Measurements from ENCODE around the gene HOXB5.

HOXB5 gene

DNA sequence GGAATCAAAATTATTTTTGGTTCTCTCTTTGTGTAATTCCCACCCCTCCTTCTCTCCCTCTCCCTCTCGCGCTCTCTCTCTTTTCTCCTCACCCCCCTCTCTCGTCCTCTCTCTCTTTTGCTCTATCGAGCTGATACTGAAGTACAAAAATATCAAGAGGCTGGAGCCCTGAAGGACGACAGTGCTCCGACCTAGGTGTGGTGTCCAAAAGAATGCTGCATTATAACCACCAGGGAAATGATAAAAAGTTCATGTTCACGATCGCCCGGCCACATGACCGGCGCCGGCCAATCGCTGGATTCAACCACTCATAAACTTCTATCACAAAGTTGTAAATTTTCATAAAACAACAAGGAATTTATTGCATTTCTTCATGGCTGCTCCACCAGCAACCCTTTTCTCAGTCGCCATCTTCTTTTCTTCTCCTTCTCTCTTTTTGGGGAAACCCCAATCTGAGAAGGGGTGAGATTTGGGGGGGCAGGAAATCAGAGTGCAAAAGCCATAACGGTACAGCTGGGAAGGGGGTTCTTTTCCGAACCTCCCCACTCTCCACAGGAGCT lies 11.3 kb upstream of the HOXB5 start, which contains the start of gene HOXB6:
TSS of gene HOXB6 (minus strand) at position 217 of the 560 bp plus-strand sequence. CDS start 6,836 bp downstream, outside the sequence.
- WGBS = under 1% methylated on average over 13 of the region's 16 CpGs
- H3K4ac ChIP-seq (ENCODE audit: low read depth in 1 of 2, low read length in 2 of 2) = peak within 1 kb of the TSS; percentile 61 to 99
- peak within 1 kb of the TSS; percentile 71 for H4K91ac ChIP-seq (ENCODE audit: low read length)
- peak within 1 kb of the TSS; percentile 95 for H3K27ac ChIP-seq (ENCODE audit: low read length, poor library complexity, severe bottlenecking)
- H3K14ac ChIP-seq (ENCODE audit: low read length in 2 of 2) = peak within 1 kb of the TSS; percentile 76 to 96
- H3K4me3 ChIP-seq (ENCODE audit: insufficient read depth in 1 of 2, low read depth in 1 of 2, low read length in 2 of 2) = peak within 1 kb of the TSS; percentile 63 to 92
- peaks cover 28% of the 10 kb centered on the region for H3K4me1 ChIP-seq (ENCODE audit: control insufficient read depth, insufficient read depth, low read depth, low read length)
- H2BK5ac ChIP-seq (ENCODE audit: low read depth, low read length, poor library complexity, severe bottlenecking) = peak within 1 kb of the TSS; percentile 69
- no peaks in the 10 kb centered on the region for H3K9me3 ChIP-seq (ENCODE audit: control insufficient read depth, low read length)
- peak within 1 kb of the TSS; percentile 25 to 98 for H2BK12ac ChIP-seq (ENCODE audit: low read length in 2 of 2)
- peak; percentile 89 for DNase-seq
- peak within 1 kb of the TSS; percentile 93 to 94 for H3K18ac ChIP-seq (ENCODE audit: low read depth in 1 of 2, low read length in 2 of 2)
- no peak within 1 kb of the TSS for H2AFZ ChIP-seq (ENCODE audit: low read depth, low read length)
- H3K23ac ChIP-seq (ENCODE audit: low read length in 2 of 2) = peak within 1 kb of the TSS; percentile 54 to 55
- H2BK120ac ChIP-seq (ENCODE audit: low read depth, low read length) = peak within 1 kb of the TSS; percentile 96
- no peak within 1 kb of the TSS for H4K8ac ChIP-seq (ENCODE audit: low read length)
- H2BK15ac ChIP-seq (ENCODE audit: low read depth, poor library complexity, severe bottlenecking) = peak within 1 kb of the TSS; percentile 80
- H3K4me2 ChIP-seq (ENCODE audit: low read length, poor library complexity, severe bottlenecking) = peak within 1 kb of the TSS; percentile 91
- H3K36me3 ChIP-seq (ENCODE audit: control insufficient read depth in 1 of 2, insufficient read depth in 2 of 2, low read depth in 1 of 2, low read length in 2 of 2) = peaks cover 5 to 13% of the 10 kb centered on the region in 2 experiments
- peaks cover 0 to 7% of the 10 kb centered on the region in 2 experiments for H3K27me3 ChIP-seq (ENCODE audit: control insufficient read depth in 1 of 2, insufficient read depth in 1 of 2, low read length in 2 of 2)
- H2AK5ac ChIP-seq (ENCODE audit: low read length, severe bottlenecking) = peak within 1 kb of the TSS; percentile 84
- peaks cover 14% of the 10 kb centered on the region for H3K79me1 ChIP-seq (replicated peaks; ENCODE audit: low read length, poor library complexity, severe bottlenecking)
- peak within 1 kb of the TSS; percentile 96 for H3K9ac ChIP-seq (ENCODE audit: low read length)

- WGBS = 0% methylated on average over 19 of the region's 21 CpGs
- Histone ChIP-seq H3K23ac (ENCODE audit: low read length in 2 of 2) (peak overlapping the region in 1 of 2 experiments; percentile 54), H3K9ac (ENCODE audit: low read length) (peak overlapping the region; percentile 96), H3K27me3 (ENCODE audit: control insufficient read depth in 1 of 2, insufficient read depth in 1 of 2, low read length in 2 of 2) (peaks cover 0 to under 1% of the 10 kb centered on the region in 2 experiments), H2BK12ac (ENCODE audit: low read length in 2 of 2) (peak overlapping the region; percentile 10 to 25), H2BK120ac (ENCODE audit: low read depth, low read length) (peak overlapping the region; percentile 88), H2AK5ac (ENCODE audit: low read length, severe bottlenecking) (peak overlapping the region; percentile 27), H3K14ac (ENCODE audit: low read length in 2 of 2) (peak overlapping the region; percentile 76 to 96), H3K18ac (ENCODE audit: low read depth in 1 of 2, low read length in 2 of 2) (peak overlapping the region; percentile 91 to 93), H3K4me2 (ENCODE audit: low read length, poor library complexity, severe bottlenecking) (peak overlapping the region; percentile 91), H3K36me3 (ENCODE audit: control insufficient read depth in 1 of 2, insufficient read depth in 2 of 2, low read depth in 1 of 2, low read length in 2 of 2) (peaks cover 5 to 13% of the 10 kb centered on the region in 2 experiments), H3K27ac (ENCODE audit: low read length, poor library complexity, severe bottlenecking) (peak overlapping the region; percentile 95), H3K4me1 (ENCODE audit: control insufficient read depth, insufficient read depth, low read depth, low read length) (peaks cover 28% of the 10 kb centered on the region), H2BK15ac (ENCODE audit: low read depth, poor library complexity, severe bottlenecking) (peak overlapping the region; percentile 80), H3K4ac (ENCODE audit: low read depth in 1 of 2, low read length in 2 of 2) (peak overlapping the region; percentile 61 to 75), H4K91ac (ENCODE audit: low read length) (peak overlapping the region; percentile 71), H2BK5ac (ENCODE audit: low read depth, low read length, poor library complexity, severe bottlenecking) (peak overlapping the region; percentile 69), H3K79me1 (replicated peaks; ENCODE audit: low read length, poor library complexity, severe bottlenecking) (peaks cover 10% of the 10 kb centered on the region), H3K4me3 (ENCODE audit: insufficient read depth in 1 of 2, low read depth in 1 of 2, low read length in 2 of 2) (peak overlapping the region; percentile 63 to 92), H4K8ac (ENCODE audit: low read length) (no peak overlapping the region), H2AFZ (ENCODE audit: low read depth, low read length) (no peak overlapping the region), H3K9me3 (ENCODE audit: control insufficient read depth, low read length) (no peaks in the 10 kb centered on the region)
- peak; percentile 80 for DNase-seq
These were observed 10.6 kb upstream of the HOXB5 start for GRCh38 chr17:48603959-48604769.

DNA sequence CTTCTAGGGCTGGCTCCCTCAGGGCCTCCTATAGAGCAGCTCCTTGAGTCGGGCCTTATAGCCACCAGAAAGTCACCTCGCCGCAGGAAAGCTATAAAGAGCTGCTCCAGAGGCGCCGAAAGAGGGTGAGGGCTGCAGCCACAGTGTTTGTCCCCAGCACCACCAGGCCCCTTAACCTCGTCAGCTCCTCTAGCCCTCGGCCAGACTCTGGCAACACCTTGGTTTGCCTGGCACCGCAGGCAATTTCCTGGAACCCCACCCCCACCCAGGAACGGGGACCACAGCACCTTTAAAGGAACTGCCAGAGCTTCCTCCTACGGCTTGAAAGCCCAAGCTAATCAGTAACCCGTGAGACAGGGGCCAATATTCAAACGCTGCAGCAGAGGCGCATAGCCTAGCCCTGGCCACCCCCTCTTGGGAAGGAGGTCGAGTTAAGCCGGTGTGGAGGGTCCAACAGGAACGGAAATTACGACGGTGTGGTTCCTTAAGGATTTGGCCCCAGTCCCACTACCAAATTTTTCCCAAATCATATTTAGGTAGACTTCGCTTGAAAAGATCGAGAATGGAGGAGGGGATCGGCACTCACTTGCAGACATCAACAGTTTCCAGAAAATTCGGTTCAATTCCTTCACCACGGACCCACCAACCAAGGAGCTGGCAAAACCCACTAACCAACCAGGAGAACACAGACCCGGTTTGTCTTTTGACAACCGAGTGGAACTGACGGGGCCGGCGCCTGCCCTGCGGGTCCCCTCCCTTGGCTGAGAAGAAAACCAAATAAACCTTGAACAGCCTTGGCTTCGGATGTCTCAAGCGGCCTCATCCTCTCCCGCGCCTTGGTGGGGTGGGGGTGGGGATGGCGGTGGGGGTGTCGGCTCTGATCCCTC lies 8.2 kb upstream of the HOXB5 start:
- Histone ChIP-seq H3K36me3 (ENCODE audit: control insufficient read depth in 1 of 2, insufficient read depth in 2 of 2, low read depth in 1 of 2, low read length in 2 of 2) (peaks cover 0 to 3% of the 10 kb centered on the region in 2 experiments), H3K14ac (ENCODE audit: low read length in 2 of 2) (peak overlapping the region; percentile 81 to 87), H3K23ac (ENCODE audit: low read length in 2 of 2) (peak overlapping the region; percentile 37 to 94), H3K4me1 (ENCODE audit: control insufficient read depth, insufficient read depth, low read depth, low read length) (peaks cover 24% of the 10 kb centered on the region), H2AFZ (ENCODE audit: low read depth, low read length) (no peak overlapping the region), H3K9ac (ENCODE audit: low read length) (peak overlapping the region; percentile 96), H3K9me3 (ENCODE audit: control insufficient read depth, low read length) (no peaks in the 10 kb centered on the region), H2BK120ac (ENCODE audit: low read depth, low read length) (peak overlapping the region; percentile 84), H3K4me2 (ENCODE audit: low read length, poor library complexity, severe bottlenecking) (peak overlapping the region; percentile 91), H3K4me3 (ENCODE audit: insufficient read depth in 1 of 2, low read depth in 1 of 2, low read length in 2 of 2) (peak overlapping the region; percentile 61 to 92), H3K27ac (ENCODE audit: low read length, poor library complexity, severe bottlenecking) (peak overlapping the region; percentile 68), H2BK15ac (ENCODE audit: low read depth, poor library complexity, severe bottlenecking) (no peak overlapping the region), H2BK12ac (ENCODE audit: low read length in 2 of 2) (peak overlapping the region in 1 of 2 experiments; percentile 42), H4K8ac (ENCODE audit: low read length) (peak overlapping the region; percentile 56), H3K18ac (ENCODE audit: low read depth in 1 of 2, low read length in 2 of 2) (peak overlapping the region; percentile 71 to 78), H3K79me1 (replicated peaks; ENCODE audit: low read length, poor library complexity, severe bottlenecking) (peaks cover 4% of the 10 kb centered on the region), H4K91ac (ENCODE audit: low read length) (peak overlapping the region; percentile 65), H3K4ac (ENCODE audit: low read depth in 1 of 2, low read length in 2 of 2) (peak overlapping the region in 1 of 2 experiments; percentile 13), H2BK5ac (ENCODE audit: low read depth, low read length, poor library complexity, severe bottlenecking) (no peak overlapping the region), H3K27me3 (ENCODE audit: control insufficient read depth in 1 of 2, insufficient read depth in 1 of 2, low read length in 2 of 2) (no peaks in the 10 kb centered on the region), H2AK5ac (ENCODE audit: low read length, severe bottlenecking) (peak overlapping the region; percentile 57)
- WGBS = 2% methylated on average over 30 of the region's 35 CpGs
- DNase-seq = no peak
